HEK293 (cell line): ENCODE measurements around the gene ZFP57.
A peak's percentile ranks its signal among the peaks of the same experiment; 100 is the strongest.

Experiments used
- CTCF ChIA-PET: fragments of 350-600 bp; formaldehyde crosslinking; extraction: SDS; loops from one replicate; lab custom pipeline; 2021; ENCODE audit warnings: antibody characterized with exemption; lab: Yijun Ruan, JAX
- POLR2A ChIA-PET: fragments of 300-600 bp; formaldehyde crosslinking; extraction: SDS; loops from one replicate; lab custom pipeline; 2020; ENCODE audit warnings: antibody characterized with exemption, inconsistent platforms; lab: Yijun Ruan, JAX
- H3K27ac ChIP-seq: fragments of 200-500 bp; sonication (Bioruptor generic); 2 replicates; pipeline ENCODE4 v1.5.1; 2014; ENCODE audit warnings: low read depth, low read length, control low read depth, inconsistent platforms; ENCODE audit errors: extremely low read depth
- H3K36me3 ChIP-seq, 2 experiments: fragments of 200-500 bp in 1 of 2; sonication (Bioruptor generic) in 1 of 2; 1 replicate in 1 of 2; 2 replicates in 1 of 2; pipeline ENCODE4 v1.5.1; 2014 to 2017; ENCODE audit warnings: inconsistent platforms in 2 of 2, low read length in 2 of 2; ENCODE audit not compliant: control insufficient read depth in 2 of 2, insufficient read depth in 1 of 2
- H3K4me1 ChIP-seq: fragments of 200-500 bp; sonication (Bioruptor generic); 2 replicates; pipeline ENCODE4 v1.5.1; 2014; ENCODE audit warnings: mild to moderate bottlenecking, low read length, inconsistent platforms; ENCODE audit not compliant: control insufficient read depth, insufficient read depth
- H3K4me3 ChIP-seq: 2 replicates; pipeline ENCODE4 v1.5.1; 2011; ENCODE audit warnings: low read depth, mild to moderate bottlenecking, control low read depth, low read length, moderate library complexity
- H3K9me3 ChIP-seq: fragments of 200-500 bp; sonication (Bioruptor generic); 2 replicates; pipeline ENCODE4 v1.5.1; 2014; ENCODE audit warnings: low read depth, low read length, inconsistent platforms; ENCODE audit not compliant: control insufficient read depth, insufficient read depth
- ZBTB20 ChIP-seq: fragments of 450-650 bp; formaldehyde crosslinking; IDR thresholded peaks from 2 replicates; pipeline ENCODE4 v1.5.1; 2016; ENCODE audit warnings: missing biosample characterization, missing genetic modification characterization
- ZFHX2 ChIP-seq: fragments of 450-650 bp; formaldehyde crosslinking; conservative IDR thresholded peaks from 2 replicates; pipeline ENCODE4 v1.5.1; 2016; ENCODE audit warnings: missing biosample characterization, missing genetic modification characterization
- ZNF132 ChIP-seq: fragments of 450-650 bp; formaldehyde crosslinking; IDR thresholded peaks from 2 replicates; pipeline ENCODE4 v1.5.1; 2017; ENCODE audit warnings: missing biosample characterization, missing genetic modification characterization, borderline replicate concordance
- ZNF175 ChIP-seq: fragments of 450-650 bp; formaldehyde crosslinking; IDR thresholded peaks from 2 replicates; pipeline ENCODE4 v1.5.1; 2016; ENCODE audit warnings: missing biosample characterization, missing genetic modification characterization
- ZNF19 ChIP-seq: fragments of 450-650 bp; formaldehyde crosslinking; IDR thresholded peaks from 2 replicates; pipeline ENCODE4; 2016; ENCODE audit warnings: missing biosample characterization, missing genetic modification characterization, low read depth
- ZNF292 ChIP-seq: fragments of 450-650 bp; formaldehyde crosslinking; IDR thresholded peaks from 2 replicates; pipeline ENCODE4 v1.5.1; 2016; ENCODE audit warnings: low read depth, missing biosample characterization, missing genetic modification characterization, borderline replicate concordance
- ZNF37A ChIP-seq: fragments of 450-650 bp; IDR thresholded peaks from 2 replicates; pipeline ENCODE4 v1.5.1; 2018; ENCODE audit warnings: missing biosample characterization, missing genetic modification characterization
- ZNF785 ChIP-seq: fragments of 450-650 bp; formaldehyde crosslinking; IDR thresholded peaks from 2 replicates; pipeline ENCODE4 v1.5.1; 2016; ENCODE audit warnings: missing biosample characterization, missing genetic modification characterization
- ZNF830 ChIP-seq: fragments of 450-650 bp; IDR thresholded peaks from 2 replicates; pipeline ENCODE4 v1.5.0; 2018; ENCODE audit warnings: missing biosample characterization, missing genetic modification characterization, low read depth, mild to moderate bottlenecking, moderate library complexity
- TF ChIP-seq, protein P1 (sequence below): fragments of 450-650 bp; formaldehyde crosslinking; IDR thresholded peaks from 2 replicates; pipeline ENCODE4 v1.5.1; 2016; ENCODE audit warnings: missing biosample characterization, missing genetic modification characterization
- TF ChIP-seq, protein P2 (sequence below): fragments of 450-650 bp; formaldehyde crosslinking; IDR thresholded peaks from 2 replicates; pipeline ENCODE4 v1.5.1; 2016; ENCODE audit warnings: missing biosample characterization, missing genetic modification characterization
- TF ChIP-seq, protein P3 (sequence below): IDR thresholded peaks from 2 replicates; pipeline ENCODE4 v1.6.1; 2011; ENCODE audit warnings: mild to moderate bottlenecking, low read depth, low read length, borderline replicate concordance
- TF ChIP-seq, protein P4 (sequence below): fragments of 450-650 bp; IDR thresholded peaks from 2 replicates; pipeline ENCODE4 v1.5.1; 2018; ENCODE audit warnings: missing biosample characterization, missing genetic modification characterization
- TF ChIP-seq, protein P5 (sequence below): fragments of 450-650 bp; formaldehyde crosslinking; IDR thresholded peaks from 2 replicates; pipeline ENCODE4 v1.5.1; 2016; ENCODE audit warnings: missing biosample characterization, missing genetic modification characterization

ZFP57 gene

DNA sequence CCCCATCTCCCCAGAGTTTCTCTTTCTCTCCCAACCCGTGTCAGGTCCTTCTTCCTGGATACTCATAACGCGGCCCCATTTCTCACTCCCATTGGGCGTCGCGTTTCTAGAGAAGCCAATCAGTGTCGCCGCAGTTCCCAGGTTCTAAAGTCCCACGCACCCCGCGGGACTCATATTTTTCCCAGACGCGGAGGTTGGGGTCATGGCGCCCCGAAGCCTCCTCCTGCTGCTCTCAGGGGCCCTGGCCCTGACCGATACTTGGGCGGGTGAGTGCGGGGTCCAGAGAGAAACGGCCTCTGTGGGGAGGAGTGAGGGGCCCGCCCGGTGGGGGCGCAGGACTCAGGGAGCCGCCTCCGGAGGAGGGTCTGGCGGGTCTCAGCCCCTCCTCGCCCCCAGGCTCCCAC is 42.3 kb upstream of the ZFP57 start, which contains the start of gene HLA-F (continued):
- TF ChIP-seq, protein P1, sequence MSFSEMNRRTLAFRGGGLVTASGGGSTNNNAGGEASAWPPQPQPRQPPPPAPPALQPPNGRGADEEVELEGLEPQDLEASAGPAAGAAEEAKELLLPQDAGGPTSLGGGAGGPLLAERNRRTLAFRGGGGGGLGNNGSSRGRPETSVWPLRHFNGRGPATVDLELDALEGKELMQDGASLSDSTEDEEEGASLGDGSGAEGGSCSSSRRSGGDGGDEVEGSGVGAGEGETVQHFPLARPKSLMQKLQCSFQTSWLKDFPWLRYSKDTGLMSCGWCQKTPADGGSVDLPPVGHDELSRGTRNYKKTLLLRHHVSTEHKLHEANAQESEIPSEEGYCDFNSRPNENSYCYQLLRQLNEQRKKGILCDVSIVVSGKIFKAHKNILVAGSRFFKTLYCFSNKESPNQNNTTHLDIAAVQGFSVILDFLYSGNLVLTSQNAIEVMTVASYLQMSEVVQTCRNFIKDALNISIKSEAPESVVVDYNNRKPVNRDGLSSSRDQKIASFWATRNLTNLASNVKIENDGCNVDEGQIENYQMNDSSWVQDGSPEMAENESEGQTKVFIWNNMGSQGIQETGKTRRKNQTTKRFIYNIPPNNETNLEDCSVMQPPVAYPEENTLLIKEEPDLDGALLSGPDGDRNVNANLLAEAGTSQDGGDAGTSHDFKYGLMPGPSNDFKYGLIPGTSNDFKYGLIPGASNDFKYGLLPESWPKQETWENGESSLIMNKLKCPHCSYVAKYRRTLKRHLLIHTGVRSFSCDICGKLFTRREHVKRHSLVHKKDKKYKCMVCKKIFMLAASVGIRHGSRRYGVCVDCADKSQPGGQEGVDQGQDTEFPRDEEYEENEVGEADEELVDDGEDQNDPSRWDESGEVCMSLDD (tag by site-specific recombination), result peak; percentile 88
- TF ChIP-seq ZNF292 (tag by site-specific recombination) (no peak), ZNF830 (tag by site-specific recombination) (no peak), ZNF785 (no peak)
- TF ChIP-seq, protein P2, sequence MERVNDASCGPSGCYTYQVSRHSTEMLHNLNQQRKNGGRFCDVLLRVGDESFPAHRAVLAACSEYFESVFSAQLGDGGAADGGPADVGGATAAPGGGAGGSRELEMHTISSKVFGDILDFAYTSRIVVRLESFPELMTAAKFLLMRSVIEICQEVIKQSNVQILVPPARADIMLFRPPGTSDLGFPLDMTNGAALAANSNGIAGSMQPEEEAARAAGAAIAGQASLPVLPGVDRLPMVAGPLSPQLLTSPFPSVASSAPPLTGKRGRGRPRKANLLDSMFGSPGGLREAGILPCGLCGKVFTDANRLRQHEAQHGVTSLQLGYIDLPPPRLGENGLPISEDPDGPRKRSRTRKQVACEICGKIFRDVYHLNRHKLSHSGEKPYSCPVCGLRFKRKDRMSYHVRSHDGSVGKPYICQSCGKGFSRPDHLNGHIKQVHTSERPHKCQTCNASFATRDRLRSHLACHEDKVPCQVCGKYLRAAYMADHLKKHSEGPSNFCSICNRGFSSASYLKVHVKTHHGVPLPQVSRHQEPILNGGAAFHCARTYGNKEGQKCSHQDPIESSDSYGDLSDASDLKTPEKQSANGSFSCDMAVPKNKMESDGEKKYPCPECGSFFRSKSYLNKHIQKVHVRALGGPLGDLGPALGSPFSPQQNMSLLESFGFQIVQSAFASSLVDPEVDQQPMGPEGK (tag by site-specific recombination), result peak; percentile 66; the same call in 1 of the 2 replicates

DNA sequence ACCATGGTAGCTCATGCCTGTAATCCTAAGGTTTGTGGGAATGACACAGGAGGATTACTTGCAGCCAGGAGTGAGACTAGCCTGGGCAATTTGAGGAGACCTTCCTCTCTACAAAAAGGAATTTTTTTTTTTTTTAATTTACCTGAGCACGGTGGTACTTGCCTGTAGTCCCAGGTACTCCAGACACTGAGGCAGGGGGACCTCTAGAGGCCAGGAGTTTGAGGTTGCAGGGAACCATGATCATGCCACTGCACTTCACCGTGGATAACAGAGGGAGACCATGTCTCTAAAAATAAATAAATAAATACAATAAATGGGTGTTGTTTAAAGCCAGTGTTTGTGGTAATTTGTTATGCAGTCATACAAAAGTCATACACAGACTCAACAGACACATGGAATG is 39.9 kb upstream of the ZFP57 start:
- Histone ChIP-seq H3K4me1 (no peaks in the 10 kb centered on the region; the same call in 1 of the 2 replicates), H3K9me3 (no peaks in the 10 kb centered on the region), H3K27ac (no peak overlapping the region), H3K36me3 (peaks cover 0 to 16% of the 10 kb centered on the region in 2 experiments; a peak in 1 of 3 replicates), H3K4me3 (no peak overlapping the region)
- TF ChIP-seq, protein P2 (tag by site-specific recombination), result no peak
- TF ChIP-seq ZFHX2 (tag by site-specific recombination) (no peak), ZBTB20 (no peak), ZNF132 (no peak), ZNF175 (tag by site-specific recombination) (no peak), ZNF37A (tag by site-specific recombination) (no peak), ZNF19 (tag by site-specific recombination) (no peak)
- TF ChIP-seq, protein P1 (tag by site-specific recombination), result no peak
- TF ChIP-seq, protein P3, sequence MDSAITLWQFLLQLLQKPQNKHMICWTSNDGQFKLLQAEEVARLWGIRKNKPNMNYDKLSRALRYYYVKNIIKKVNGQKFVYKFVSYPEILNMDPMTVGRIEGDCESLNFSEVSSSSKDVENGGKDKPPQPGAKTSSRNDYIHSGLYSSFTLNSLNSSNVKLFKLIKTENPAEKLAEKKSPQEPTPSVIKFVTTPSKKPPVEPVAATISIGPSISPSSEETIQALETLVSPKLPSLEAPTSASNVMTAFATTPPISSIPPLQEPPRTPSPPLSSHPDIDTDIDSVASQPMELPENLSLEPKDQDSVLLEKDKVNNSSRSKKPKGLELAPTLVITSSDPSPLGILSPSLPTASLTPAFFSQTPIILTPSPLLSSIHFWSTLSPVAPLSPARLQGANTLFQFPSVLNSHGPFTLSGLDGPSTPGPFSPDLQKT, result no peak
- TF ChIP-seq, protein P4, sequence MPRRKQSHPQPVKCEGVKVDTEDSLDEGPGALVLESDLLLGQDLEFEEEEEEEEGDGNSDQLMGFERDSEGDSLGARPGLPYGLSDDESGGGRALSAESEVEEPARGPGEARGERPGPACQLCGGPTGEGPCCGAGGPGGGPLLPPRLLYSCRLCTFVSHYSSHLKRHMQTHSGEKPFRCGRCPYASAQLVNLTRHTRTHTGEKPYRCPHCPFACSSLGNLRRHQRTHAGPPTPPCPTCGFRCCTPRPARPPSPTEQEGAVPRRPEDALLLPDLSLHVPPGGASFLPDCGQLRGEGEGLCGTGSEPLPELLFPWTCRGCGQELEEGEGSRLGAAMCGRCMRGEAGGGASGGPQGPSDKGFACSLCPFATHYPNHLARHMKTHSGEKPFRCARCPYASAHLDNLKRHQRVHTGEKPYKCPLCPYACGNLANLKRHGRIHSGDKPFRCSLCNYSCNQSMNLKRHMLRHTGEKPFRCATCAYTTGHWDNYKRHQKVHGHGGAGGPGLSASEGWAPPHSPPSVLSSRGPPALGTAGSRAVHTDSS (tag by site-specific recombination), result no peak
- TF ChIP-seq, protein P5, sequence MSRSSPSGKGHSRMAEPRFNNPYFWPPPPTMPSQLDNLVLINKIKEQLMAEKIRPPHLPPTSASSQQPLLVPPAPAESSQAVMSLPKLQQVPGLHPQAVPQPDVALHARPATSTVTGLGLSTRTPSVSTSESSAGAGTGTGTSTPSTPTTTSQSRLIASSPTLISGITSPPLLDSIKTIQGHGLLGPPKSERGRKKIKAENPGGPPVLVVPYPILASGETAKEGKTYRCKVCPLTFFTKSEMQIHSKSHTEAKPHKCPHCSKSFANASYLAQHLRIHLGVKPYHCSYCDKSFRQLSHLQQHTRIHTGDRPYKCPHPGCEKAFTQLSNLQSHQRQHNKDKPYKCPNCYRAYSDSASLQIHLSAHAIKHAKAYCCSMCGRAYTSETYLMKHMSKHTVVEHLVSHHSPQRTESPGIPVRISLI, result no peak
- ChIA-PET POLR2A (no interaction called here), CTCF (interaction anchor here (0.7 to 1.4 kb wide), 5 partner anchors 16 to 80 kb away, joined by 3 to 6 read pairs (median 4); no protein-coding TSS in a partner anchor)
